Non-pigmented ciliary epithelial cell (primary cell): Measurements from ENCODE around the gene QARS1.
A peak's percentile ranks its signal among the peaks of the same experiment; 100 is the strongest.

Experiments used
- DNase-seq: peaks from one replicate; pipeline ENCODE4 v3.0.0-alpha.2; 2010; ENCODE audit warnings: low read depth

Gene QARS1

GRCh38 chr3:49120438-49121131, 16.0 kb upstream of the QARS1 start, which contains the start of gene USP19:
Gene USP19 (minus strand): TSS chr3:49120823. CDS start chr3:49119145, 1,678 bp downstream.
- peak; percentile 49 for DNase-seq

DNA sequence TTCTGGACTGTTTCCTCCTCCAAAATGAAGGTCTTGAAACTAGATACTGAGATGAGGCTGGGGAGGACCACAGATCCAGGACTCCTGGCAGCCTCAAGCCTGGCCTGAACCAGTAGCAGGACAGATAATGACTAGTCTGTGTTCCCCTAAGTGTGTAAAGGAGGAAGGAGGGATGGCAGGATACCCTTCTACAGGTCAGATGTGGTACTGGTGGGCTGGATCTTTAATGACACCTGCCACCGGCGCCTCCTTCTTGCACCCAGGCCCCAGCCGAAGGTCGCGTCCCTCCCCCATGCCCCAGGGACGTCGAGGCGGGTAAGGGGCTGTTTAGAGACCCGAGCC, 15.5 kb upstream of the QARS1 start:
- DNase-seq, result no peak

- DNase-seq, result no peak
Measured at GRCh38 chr3:49119439-49119838, 14.9 kb upstream of the QARS1 start.

DNA sequence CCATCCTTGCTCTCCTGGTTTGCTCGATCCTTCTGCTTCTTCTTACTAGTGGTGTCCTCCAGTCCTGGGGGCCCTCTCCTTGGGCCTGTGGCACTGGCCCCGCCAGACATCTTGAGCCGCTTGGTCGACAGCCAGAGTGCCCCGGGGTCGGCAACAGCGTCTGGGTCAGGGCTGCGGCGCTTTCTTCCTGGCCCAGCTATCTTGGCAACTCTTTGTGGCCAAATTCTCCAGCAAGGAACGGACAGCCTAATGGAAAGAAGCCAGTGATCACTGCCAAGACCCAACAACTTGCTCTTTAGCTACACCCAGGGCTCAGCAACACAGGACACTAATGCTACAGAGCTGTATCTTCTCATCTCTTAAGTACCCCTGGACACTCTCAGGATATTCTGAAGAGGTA, 14.5 kb upstream of the QARS1 start:
- no peak for DNase-seq

- no peak for DNase-seq
Measured at GRCh38 chr3:49112262-49112661, 7.7 kb upstream of the QARS1 start.

DNA sequence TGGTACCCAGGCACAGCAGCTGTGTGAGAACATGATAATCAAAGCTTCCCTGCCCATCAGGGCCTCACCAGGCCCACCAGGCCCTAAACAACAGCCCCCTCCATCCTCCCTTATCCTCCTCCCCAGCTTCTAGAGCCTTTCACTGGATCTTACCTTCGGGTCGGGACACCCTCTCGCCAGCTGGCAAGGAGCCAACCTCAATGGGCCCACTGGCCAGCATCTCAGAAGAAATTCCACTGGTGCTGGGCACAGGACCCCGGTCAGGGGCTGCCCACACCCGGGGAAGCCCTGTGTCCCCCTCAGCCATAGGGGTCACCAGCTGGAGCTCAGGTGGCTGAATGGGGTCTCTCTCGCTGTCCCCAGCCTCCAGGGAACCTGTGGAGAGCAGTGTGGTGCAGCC, 6.8 kb upstream of the QARS1 start:
- DNase-seq, result no peak

GRCh38 chr3:49110780-49111179, 6.2 kb upstream of the QARS1 start:
- no peak for DNase-seq

DNA sequence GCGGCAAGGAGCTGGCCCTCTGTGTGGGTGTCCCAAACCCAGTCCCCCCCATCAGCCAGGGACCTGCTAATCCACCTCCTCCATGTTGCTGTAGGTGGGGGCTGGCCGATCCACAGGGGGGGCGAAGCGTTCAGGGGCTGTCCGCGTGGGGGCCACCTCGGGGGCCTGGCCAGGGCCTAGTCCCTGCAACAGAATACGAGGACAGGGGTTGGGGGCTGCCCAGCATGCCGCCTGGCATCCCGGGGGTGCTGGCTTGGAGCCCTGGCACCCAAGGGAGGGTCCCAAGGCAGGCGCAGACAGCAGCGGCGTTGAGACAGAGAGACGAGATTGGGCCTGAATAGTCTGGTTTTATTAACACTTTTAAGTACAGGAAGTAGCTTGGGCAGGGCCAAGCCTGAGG, 3.8 kb upstream of the QARS1 start:
- DNase-seq, result no peak

DNA sequence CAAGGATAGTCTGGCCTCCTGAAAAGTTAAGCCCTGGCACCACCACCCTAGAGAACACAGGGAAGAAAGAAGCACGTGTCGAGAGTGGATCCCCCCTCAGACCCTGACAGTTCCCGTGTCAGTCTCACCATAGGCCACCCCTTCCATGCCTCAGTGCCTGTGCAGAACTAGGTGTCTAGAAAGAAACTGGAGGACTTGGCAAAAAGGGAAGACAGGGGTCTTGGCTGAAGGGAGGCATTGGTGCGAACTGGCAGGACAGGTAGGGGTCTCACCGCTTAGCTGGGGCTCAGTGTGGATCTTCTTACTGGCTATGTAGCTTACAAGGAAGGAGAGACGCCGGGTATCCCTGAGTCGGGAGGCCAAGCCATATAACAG, 518 bp downstream of the QARS1 start:
- DNase-seq, result no peak

- no peak for DNase-seq
Measured at GRCh38 chr3:49100046-49100615, 4.4 kb downstream of the QARS1 start.

DNA sequence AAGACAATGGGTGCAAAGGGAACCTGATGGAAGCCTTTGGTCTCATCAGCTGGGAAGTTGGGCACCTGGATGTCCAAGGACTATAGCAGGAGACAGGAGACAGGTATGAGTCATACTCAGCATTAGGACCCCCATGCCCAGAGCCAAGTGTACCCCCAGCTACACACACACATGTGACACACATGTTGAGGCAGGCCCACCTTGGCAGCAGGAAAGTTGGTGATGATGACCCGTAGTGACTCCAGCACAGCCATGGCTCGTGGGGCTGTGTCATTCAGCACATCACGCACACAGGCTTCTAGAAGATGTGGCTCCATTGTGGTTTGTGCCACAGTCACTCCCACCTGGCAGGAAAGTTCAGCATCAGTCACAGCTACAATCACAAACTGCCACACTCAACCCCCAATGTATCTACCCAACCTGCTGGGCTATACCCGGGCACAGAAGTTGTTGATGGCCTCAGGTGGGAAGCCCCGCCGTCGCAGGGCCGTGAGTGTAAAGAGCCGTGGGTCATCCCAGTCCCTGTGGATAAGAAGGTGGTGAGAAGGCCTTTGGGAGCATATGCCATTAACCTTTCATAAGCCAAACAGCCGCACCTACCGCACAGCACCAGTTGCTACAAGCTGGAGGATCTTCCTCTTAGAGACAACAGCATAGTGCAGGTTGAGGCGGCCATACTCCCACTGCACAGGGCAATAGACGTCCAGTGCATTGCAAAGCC, 5.5 kb downstream of the QARS1 start:
- no peak for DNase-seq

DNA sequence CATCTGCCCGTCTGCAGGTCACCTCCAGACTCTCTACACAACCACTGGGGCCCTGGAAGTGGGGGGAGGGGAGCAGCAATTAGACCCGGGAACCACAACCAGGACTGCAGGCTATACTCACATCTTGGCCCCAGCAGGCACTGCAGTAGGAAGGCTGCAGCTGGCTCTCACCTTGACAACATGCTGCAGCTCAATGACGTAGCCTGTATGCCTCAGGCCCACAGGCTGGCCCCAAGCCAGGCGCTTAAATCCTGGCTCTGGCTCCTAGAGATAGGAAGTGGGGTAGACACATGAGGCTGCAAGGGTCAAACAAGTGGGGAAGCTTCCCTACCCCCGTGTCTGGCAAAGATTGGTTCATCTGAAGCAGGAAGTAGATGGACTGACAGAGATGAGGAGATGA, 6.1 kb downstream of the QARS1 start:
- DNase-seq, result peak; percentile 14

DNA sequence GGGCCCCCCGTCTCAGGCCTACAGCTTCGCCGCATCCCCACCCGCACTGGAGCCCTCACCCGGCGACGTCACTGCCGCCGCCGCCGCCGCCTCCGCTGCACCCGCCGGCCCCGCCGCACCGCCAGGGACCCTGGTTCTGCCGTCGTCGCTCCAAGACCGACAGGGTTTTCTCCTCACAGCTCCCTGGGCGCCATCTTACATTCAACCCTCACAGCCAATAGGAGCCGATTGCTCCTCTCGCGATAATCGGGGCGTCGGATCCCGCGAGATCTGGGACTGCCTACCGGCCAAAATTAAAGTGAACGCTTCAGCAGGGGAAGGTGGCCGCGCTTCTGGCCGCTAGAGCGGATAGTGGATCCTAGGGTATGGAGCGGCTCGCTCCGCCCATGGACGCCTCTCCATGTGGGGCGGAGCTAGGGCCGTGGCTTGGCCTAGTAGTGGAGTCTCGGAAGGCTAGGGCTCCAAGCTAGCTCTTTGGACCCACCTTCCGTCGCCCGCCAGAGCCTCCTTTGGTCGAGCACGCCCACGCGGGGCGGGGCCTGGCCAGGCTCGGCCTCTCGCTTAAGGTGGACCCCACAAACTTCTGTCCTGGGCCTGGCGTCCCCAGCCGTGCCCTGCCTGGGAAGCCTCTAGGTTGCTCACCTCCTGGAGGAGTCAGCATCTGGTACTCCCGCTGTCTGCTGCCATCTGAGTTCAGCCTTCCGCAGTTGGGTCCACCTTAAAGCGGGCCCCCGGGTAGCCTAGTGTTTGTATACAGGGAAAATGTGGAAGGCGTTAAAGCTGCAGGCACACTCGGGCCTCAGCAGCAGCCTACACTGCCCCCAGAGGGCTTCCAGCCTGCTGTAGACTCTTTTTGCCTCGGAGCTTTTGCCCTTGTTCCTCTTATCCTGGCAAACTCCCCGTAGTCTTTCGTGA, 10.4 kb downstream of the QARS1 start, which contains the start of gene QRICH1:
QRICH1 (minus strand) TSS at position 219 of the 915 bp plus-strand sequence. CDS start 17,054 bp downstream, outside the sequence.
- DNase-seq, result peak; percentile 92

- DNase-seq, result peak; percentile 57
Measured at GRCh38 chr3:49092938-49093852, 11.4 kb downstream of the QARS1 start.

- no peak for DNase-seq
Measured at GRCh38 chr3:49081429-49081828, 23.1 kb downstream of the QARS1 start.

GRCh38 chr3:49079270-49079669, 25.3 kb downstream of the QARS1 start:
- no peak for DNase-seq

- DNase-seq, result no peak
Measured at GRCh38 chr3:49076646-49077045, 27.9 kb downstream of the QARS1 start.

DNA sequence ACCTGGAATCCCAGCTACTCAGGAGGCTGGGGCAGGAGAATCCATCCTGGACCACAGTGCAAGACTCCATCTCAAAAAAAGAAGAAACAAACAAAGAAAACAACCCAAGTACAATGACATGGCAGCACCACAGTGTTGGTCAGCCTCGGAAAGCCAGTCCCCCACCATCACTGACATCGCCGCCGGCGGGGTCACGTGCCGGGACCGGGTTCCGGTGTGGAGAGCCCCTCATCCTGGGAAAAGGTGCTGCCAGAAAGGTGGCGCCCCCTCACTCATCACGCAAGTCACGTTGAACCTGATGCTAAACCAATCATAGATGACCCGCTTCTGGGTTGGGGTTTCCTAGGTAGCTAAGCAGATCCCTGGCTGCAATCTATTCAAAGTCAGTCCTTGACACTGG, 28.4 kb downstream of the QARS1 start:
- DNase-seq, result no peak

DNA sequence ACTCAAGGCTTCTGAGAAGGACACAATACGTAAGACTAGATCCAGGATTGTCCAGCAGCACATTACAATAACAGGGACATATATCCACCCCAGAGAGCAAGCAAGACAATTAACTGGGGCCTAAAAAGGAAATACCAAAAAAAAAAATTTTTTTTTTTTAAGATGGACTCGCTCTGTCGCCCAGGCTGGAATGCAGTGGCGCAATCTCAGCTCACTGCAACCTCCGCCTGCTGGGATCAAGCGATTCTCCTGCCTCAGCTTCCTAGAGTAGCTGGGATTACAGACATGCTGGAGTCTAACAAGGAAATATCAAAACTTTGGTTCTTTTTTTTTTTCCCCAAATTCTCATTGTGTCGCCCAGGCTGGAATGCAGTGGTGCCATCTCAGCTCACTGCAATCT, 46.5 kb downstream of the QARS1 start:
- DNase-seq, result no peak

GRCh38 chr3:49057268-49057667, 47.3 kb downstream of the QARS1 start:
- no peak for DNase-seq

DNA sequence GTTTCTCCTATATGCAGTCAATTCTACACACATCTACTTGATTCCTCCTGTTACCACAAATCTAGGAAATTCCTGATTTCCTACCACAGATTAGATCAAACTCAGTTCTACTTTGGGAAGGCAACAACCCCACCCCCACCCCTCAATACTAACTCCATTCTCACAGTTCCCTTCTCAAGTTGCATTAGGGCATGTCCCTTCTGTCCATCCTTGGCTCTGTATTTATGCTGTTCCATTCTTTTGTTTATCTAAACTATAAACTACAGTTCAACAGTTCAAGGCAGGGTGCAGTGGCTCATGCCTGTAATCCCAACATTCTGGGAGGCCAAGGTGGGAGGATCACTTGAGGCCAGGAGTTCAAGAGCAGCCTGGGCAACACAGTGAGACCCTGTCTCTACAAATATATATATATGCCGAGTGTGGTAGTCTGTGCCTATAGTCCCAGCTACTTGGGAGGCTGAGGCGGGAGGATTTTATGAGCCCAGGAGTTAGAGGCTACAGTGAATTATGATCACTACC, 50.2 kb downstream of the QARS1 start:
- DNase-seq, result no peak
